HEK293T (cell line): ENCODE measurements around the gene PCDHGA3.
A peak's percentile ranks its signal among the peaks of the same experiment; 100 is the strongest.
"Not testable (repeated sequence)": the region's sequence is repeated elsewhere in the genome, so short reads cannot be mapped to it uniquely, and the experiment has no call there.

Source experiments
- CTCF ChIA-PET: fragments of 350-600 bp; formaldehyde crosslinking; extraction: SDS; loops from one replicate; lab custom pipeline; 2021; ENCODE audit warnings: antibody characterized with exemption, inconsistent platforms; lab: Yijun Ruan, JAX
- POLR2A ChIA-PET: fragments of 350-600 bp; formaldehyde crosslinking; extraction: SDS; loops from one replicate; lab custom pipeline; 2020; ENCODE audit warnings: antibody characterized with exemption, inconsistent platforms; lab: Yijun Ruan, JAX
- DNase-seq: peaks from one replicate; pipeline ENCODE4 v3.0.0; 2012; ENCODE audit warnings: mixed read lengths; ENCODE audit errors: extremely low spot score
- ARNT ChIP-seq: fragments of 450-650 bp; IDR thresholded peaks from 2 replicates; pipeline ENCODE4 v1.6.1; 2017; ENCODE audit warnings: mild to moderate bottlenecking
- BHLHE40 ChIP-seq: fragments of 450-650 bp; IDR thresholded peaks from 2 replicates; pipeline ENCODE4 v1.6.1; 2016; ENCODE audit warnings: mild to moderate bottlenecking, moderate library complexity, borderline replicate concordance
- CTBP1 ChIP-seq: fragments of 450-650 bp; IDR thresholded peaks from 2 replicates; pipeline ENCODE4 v1.6.1; 2016; ENCODE audit warnings: borderline replicate concordance
- ELF4 ChIP-seq: fragments of 450-650 bp; IDR thresholded peaks from 2 replicates; pipeline ENCODE4 v1.6.1; 2017; ENCODE audit warnings: antibody characterized with exemption
- FOXA1 ChIP-seq: fragments of 450-650 bp; IDR thresholded peaks from 2 replicates; pipeline ENCODE4 v1.6.1; 2016; ENCODE audit warnings: mild to moderate bottlenecking
- FOXK2 ChIP-seq: fragments of 450-650 bp; IDR thresholded peaks from 2 replicates; pipeline ENCODE4 v1.6.1; 2016; ENCODE audit warnings: mild to moderate bottlenecking
- FOXM1 ChIP-seq: fragments of 450-650 bp; IDR thresholded peaks from 2 replicates; pipeline ENCODE4 v1.6.1; 2017; ENCODE audit warnings: mild to moderate bottlenecking, borderline replicate concordance
- HDGF ChIP-seq: fragments of 450-650 bp; IDR thresholded peaks from 2 replicates; pipeline ENCODE4 v1.6.1; 2017; ENCODE audit warnings: antibody characterized with exemption, borderline replicate concordance
- L3MBTL2 ChIP-seq: fragments of 450-650 bp; conservative IDR thresholded peaks from 2 replicates; pipeline ENCODE4 v1.6.1; 2016; ENCODE audit warnings: mild to moderate bottlenecking
- LEF1 ChIP-seq: fragments of 450-650 bp; IDR thresholded peaks from 2 replicates; pipeline ENCODE4 v1.6.1; 2017; ENCODE audit warnings: mild to moderate bottlenecking, borderline replicate concordance
- NFRKB ChIP-seq: fragments of 450-650 bp; IDR thresholded peaks from 2 replicates; pipeline ENCODE4 v1.6.1; 2016; ENCODE audit warnings: mild to moderate bottlenecking, moderate library complexity
- SP1 ChIP-seq: fragments of 450-650 bp; IDR thresholded peaks from 2 replicates; pipeline ENCODE4 v1.6.1; 2017
- SUZ12 ChIP-seq: fragments of 450-650 bp; IDR thresholded peaks from 2 replicates; pipeline ENCODE4 v1.6.1; 2016; ENCODE audit warnings: mild to moderate bottlenecking
- TARDBP ChIP-seq: fragments of 450-650 bp; IDR thresholded peaks from 2 replicates; pipeline ENCODE4 v1.6.1; 2016
- ZNF384 ChIP-seq: fragments of 450-650 bp; IDR thresholded peaks from 2 replicates; pipeline ENCODE4 v1.6.1; 2016

Gene PCDHGA3

DNA sequence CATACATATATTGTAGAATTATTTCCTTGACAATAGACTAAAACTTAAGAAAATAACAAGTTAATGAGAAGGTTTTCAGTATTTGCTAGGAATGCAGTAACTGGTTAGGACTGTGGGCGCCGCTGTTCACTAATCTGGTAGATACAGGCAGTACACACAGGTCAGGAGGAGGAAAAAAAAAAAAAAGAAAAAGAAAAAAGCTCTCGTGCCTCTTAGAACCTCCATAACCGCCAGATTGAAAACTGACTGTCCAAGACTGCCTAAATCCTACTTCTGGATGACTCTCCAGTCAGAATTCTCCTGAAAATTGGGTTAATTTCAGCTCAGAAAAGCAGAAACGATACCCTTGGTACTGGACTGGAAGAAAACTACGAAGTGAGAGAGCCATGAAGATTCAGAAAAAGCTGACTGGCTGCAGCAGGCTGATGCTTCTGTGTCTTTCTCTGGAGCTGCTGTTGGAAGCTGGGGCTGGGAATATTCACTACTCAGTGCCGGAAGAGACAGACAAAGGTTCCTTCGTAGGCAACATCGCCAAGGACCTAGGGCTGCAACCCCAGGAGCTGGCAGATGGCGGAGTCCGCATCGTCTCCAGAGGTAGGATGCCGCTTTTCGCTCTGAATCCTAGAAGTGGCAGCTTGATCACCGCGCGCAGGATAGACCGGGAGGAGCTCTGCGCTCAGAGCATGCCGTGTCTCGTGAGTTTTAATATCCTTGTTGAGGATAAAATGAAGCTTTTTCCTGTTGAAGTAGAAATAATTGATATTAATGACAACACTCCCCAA lies 13.1 kb upstream of the PCDHGA3 start, which contains the start of gene PCDHGA1:
TSS of gene PCDHGA1 (plus strand) at position 216 of the 782 bp plus-strand sequence.
- ChIA-PET CTCF (interaction anchor here (0.6 to 1.6 kb wide), 7 partner anchors 9 to 386 kb away, joined by 3 to 14 read pairs (median 3); partner anchors contain the start of gene TAF7), POLR2A (interaction anchor here (1.0 to 2.9 kb wide), 2 partner anchors 10 to 306 kb away, joined by 3 to 14 read pairs; partner anchors contain the start of genes HDAC3, RELL2 and TAF7)
- peak; percentile 86 for TF ChIP-seq ZNF384
- no peak for TF ChIP-seq TARDBP
- DNase-seq: peak; percentile 17

DNA sequence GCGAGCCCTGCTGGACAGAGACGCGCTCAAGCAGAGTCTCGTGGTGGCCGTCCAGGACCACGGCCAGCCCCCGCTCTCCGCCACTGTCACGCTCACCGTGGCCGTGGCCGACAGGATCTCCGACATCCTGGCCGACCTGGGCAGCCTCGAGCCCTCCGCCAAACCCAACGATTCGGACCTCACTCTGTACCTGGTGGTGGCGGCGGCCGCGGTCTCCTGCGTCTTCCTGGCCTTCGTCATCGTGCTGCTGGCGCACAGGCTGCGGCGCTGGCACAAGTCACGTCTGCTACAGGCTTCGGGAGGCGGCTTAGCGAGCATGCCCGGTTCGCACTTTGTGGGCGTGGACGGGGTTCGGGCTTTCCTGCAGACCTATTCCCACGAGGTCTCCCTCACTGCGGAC lies 11.1 kb upstream of the PCDHGA3 start:
- CTCF ChIA-PET, DNase-seq: not testable (repeated sequence)
- POLR2A ChIA-PET: interaction anchor here (0.6 kb wide), 1 partner anchor 12 kb away, joined by 4 read pairs; the partner anchor contains the start of gene TAF7

DNA sequence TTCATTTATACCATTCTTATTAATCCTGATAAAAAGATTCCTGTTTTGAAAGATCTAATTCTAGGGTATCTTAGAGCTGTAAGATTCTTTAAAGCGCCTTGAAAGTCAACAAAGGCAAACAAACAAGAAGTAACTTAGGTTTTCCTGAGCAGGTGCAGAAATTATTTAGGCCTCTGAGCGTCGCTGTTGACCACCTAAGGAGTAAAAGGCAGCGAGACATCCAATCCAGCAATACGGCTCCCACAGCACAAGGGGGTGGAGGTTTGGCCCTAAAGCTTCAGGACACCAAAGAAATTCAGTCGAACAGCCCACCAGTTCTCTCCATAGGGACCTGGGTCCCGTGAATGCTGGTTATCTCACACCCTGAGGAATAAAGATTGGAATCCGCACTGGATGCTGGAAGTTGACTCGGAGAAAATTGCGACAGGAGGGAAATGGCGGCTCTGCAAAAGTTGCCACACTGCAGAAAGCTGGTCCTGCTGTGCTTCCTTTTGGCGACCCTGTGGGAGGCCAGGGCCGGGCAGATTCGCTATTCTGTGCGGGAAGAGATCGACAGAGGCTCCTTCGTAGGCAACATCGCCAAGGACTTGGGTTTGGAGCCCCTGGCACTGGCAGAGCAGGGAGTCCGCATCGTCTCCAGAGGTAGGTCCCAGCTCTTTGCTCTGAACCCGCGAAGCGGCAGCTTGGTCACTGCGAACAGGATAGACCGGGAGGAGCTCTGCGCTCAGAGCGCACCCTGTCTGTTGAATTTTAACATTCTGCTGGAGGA lies 4.9 kb upstream of the PCDHGA3 start, which contains the start of gene PCDHGA2:
TSS of gene PCDHGA2 (plus strand) at position 223 of the 769 bp plus-strand sequence.
- ChIA-PET POLR2A (interaction anchor here (2.1 kb wide), 1 partner anchor 18 kb away, joined by 7 read pairs; the partner anchor contains the start of gene TAF7), CTCF (interaction anchor here (1.0 to 1.5 kb wide), 3 partner anchors 8 to 219 kb away, joined by 3 to 5 read pairs (median 4); partner anchors contain the start of genes PCDHGA1 and PCDHGA11)
- DNase-seq: peak; percentile 20
- no peak for TF ChIP-seq SUZ12
- TF ChIP-seq LEF1: no peak
- TF ChIP-seq L3MBTL2: no peak
- no peak for TF ChIP-seq ELF4

DNA sequence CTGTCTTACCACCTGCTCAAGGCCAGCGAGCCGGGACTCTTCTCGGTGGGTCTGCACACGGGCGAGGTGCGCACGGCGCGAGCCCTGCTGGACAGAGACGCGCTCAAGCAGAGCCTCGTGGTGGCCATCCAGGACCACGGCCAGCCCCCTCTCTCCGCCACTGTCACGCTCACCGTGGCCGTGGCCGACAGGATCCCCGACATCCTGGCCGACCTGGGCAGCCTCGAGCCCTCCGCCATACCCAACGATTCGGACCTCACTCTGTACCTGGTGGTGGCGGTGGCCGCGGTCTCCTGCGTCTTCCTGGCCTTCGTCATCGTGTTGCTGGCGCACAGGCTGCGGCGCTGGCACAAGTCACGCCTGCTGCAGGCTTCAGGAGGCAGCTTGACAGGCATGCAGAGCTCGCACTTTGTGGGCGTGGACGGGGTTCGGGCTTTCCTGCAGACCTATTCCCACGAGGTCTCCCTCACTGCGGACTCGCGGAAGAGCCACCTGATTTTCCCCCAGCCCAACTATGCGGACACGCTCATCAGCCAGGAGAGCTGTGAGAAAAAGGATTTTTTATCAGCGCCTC lies 2.8 kb upstream of the PCDHGA3 start:
- CTCF ChIA-PET, POLR2A ChIA-PET, DNase-seq: not testable (repeated sequence)

DNA sequence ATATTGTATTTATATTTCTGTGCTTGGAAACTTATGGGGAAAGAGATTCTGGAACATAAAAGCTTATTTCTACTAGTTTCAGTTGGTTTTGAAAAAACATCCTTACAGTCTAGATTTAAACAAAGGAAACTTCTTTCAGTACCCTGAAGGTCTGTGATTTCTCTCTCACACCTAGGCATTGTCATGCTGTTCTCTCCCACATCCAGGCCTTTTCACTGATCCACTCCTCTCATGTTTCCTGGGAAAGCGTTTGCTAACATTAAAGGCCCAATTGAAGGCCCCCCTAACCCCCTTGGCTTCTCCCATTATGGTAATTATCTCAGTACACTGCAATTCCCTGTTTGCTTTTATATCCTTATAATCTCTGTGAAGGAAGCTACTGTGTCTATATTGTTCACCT lies 856 bp upstream of the PCDHGA3 start:
- POLR2A ChIA-PET: interaction anchor here (2.1 kb wide), 1 partner anchor 22 kb away, joined by 7 read pairs; the partner anchor contains the start of gene TAF7
- CTCF ChIA-PET: interaction anchor here (1.3 kb wide), 1 partner anchor 13 kb away, joined by 3 read pairs; no protein-coding TSS in a partner anchor
- DNase-seq: no peak
- no peak for TF ChIP-seq SP1
- TF ChIP-seq NFRKB: no peak

DNA sequence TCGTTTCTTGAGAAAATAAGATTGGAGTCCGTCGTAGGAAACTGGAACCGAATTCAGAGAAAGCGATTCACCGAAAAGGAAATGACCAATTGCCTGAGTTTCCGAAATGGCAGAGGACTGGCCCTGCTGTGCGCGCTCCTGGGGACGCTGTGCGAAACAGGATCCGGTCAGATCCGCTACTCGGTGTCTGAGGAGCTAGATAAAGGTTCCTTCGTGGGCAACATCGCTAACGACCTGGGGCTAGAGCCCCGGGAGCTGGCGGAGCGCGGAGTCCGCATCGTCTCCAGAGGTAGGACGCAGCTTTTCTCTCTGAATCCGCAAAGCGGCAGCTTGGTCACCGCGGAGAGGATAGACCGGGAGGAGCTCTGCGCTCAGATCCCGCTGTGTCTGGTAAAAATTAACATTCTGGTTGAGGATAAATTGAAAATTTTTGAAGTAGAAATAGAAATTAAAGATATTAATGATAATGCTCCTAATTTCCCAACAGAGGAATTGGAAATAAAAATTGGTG lies 379 bp downstream of the PCDHGA3 start:
- TF ChIP-seq SUZ12 (no peak), NFRKB (no peak), ARNT (no peak), FOXA1 (no peak), SP1 (no peak)
- DNase-seq: no peak
- ChIA-PET POLR2A (interaction anchor here (0.9 kb wide), 1 partner anchor 23 kb away, joined by 3 read pairs; the partner anchor contains the start of gene TAF7), CTCF (interaction anchor here (0.6 to 1.3 kb wide), 3 partner anchors 9 to 121 kb away, joined by 3 to 5 read pairs (median 3); partner anchors contain the start of gene PCDHB14)

DNA sequence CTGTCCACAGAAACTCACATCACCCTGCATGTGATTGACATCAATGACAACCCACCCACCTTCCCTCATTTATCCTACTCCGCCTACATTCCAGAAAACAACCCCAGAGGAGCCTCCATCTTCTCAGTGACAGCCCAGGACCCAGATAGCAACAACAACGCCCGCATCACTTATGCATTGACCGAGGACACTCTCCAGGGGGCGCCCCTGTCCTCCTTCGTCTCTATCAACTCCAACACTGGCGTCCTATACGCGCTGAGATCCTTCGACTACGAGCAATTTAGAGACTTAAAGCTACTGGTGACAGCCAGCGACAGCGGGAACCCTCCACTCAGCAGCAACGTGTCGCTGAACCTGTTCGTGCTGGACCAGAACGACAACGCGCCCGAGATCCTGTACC lies 1.7 kb downstream of the PCDHGA3 start:
- no peak for DNase-seq
- TF ChIP-seq LEF1 (no peak), CTBP1 (no peak), SP1 (no peak), ELF4 (no peak), FOXK2 (no peak), ARNT (no peak), SUZ12 (no peak), ZNF384 (no peak), TARDBP (no peak), FOXM1 (no peak), NFRKB (no peak), HDGF (no peak), L3MBTL2 (no peak), BHLHE40 (no peak)
- CTCF ChIA-PET: no interaction called here
- POLR2A ChIA-PET: no interaction called here

DNA sequence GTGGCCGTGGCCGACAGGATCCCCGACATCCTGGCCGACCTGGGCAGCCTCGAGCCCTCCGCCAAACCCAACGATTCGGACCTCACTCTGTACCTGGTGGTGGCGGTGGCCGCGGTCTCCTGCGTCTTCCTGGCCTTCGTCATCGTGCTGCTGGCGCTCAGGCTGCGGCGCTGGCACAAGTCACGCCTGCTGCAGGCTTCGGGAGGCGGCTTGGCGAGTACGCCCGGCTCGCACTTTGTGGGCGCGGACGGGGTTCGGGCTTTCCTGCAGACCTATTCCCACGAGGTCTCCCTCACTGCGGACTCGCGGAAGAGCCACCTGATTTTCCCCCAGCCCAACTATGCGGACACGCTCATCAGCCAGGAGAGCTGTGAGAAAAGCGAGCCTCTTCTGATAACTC lies 2.4 kb downstream of the PCDHGA3 start:
- DNase-seq, CTCF ChIA-PET, POLR2A ChIA-PET: not testable (repeated sequence)
